Upper lobe of left lung (tissue), 4 donors: ENCODE measurements around the gene UBE2L5.

Experiments
- EP300 ChIP-seq, 4 donors: sonication (generic); formaldehyde crosslinking; IDR thresholded peaks; one replicate each; pipeline ENCODE4 v1.5.1; 2017; ENCODE audit warnings: antibody characterized with exemption in 4 of 4, control low read depth in 2 of 4
- POLR2A ChIP-seq, 4 donors: fragments of 450-650 bp; IDR thresholded peaks; one replicate each; pipeline ENCODE4 v1.5.1; 2016 to 2017; ENCODE audit warnings: antibody characterized with exemption in 4 of 4, mild to moderate bottlenecking in 2 of 4
- POLR2AphosphoS5 ChIP-seq, 2 donors: sonication (generic); formaldehyde crosslinking; IDR thresholded peaks; one replicate each; pipeline ENCODE4 v1.5.1; 2017; ENCODE audit warnings: antibody characterized with exemption in 2 of 2
- TF ChIP-seq, protein P1 (sequence below), 6 experiments: fragments of 450-650 bp in 4 of 6; fragments of 200-600 bp in 2 of 6; sonication (generic) in 2 of 6; IDR thresholded peaks; one replicate each; pipeline ENCODE4 v1.5.1; 2016 to 2019; ENCODE audit warnings: antibody characterized with exemption in 6 of 6

DNA sequence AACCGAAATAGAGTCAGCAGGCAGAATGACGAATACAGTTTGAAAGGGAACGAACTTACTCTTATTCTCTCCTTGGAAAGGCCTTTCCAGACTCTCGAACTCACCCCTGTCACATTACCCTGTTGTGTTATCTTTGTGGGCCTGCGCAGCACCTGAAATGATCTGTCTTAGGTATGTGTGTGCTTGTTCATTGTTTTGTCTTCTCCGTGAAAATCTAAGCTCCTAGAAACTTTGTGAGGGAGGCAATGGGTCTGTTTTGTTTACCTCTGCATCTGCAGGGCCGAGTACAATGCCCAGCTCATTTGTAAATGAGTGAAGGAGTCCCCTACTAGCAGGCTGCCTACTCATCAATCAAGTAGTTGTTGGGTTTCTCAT lies 23.8 kb downstream of the UBE2L5 start:
- TF ChIP-seq, protein P1, sequence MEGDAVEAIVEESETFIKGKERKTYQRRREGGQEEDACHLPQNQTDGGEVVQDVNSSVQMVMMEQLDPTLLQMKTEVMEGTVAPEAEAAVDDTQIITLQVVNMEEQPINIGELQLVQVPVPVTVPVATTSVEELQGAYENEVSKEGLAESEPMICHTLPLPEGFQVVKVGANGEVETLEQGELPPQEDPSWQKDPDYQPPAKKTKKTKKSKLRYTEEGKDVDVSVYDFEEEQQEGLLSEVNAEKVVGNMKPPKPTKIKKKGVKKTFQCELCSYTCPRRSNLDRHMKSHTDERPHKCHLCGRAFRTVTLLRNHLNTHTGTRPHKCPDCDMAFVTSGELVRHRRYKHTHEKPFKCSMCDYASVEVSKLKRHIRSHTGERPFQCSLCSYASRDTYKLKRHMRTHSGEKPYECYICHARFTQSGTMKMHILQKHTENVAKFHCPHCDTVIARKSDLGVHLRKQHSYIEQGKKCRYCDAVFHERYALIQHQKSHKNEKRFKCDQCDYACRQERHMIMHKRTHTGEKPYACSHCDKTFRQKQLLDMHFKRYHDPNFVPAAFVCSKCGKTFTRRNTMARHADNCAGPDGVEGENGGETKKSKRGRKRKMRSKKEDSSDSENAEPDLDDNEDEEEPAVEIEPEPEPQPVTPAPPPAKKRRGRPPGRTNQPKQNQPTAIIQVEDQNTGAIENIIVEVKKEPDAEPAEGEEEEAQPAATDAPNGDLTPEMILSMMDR (IDR thresholded peaks at IDR 0.05), result no peak
- TF ChIP-seq POLR2A (IDR thresholded peaks at IDR 0.05) (no peak), POLR2AphosphoS5 (IDR thresholded peaks at IDR 0.05) (no peak), EP300 (IDR thresholded peaks at IDR 0.05) (no peak)
